Fibroblast of skin of left biceps (primary cell): ENCODE measurements around the gene FYCO1.

Experiments
- DNase-seq, 2 experiments: peaks; one replicate each; pipeline ENCODE4 v3.0.0-alpha.2; 2013; ENCODE audit warnings: low read depth in 2 of 2

Gene FYCO1

DNA sequence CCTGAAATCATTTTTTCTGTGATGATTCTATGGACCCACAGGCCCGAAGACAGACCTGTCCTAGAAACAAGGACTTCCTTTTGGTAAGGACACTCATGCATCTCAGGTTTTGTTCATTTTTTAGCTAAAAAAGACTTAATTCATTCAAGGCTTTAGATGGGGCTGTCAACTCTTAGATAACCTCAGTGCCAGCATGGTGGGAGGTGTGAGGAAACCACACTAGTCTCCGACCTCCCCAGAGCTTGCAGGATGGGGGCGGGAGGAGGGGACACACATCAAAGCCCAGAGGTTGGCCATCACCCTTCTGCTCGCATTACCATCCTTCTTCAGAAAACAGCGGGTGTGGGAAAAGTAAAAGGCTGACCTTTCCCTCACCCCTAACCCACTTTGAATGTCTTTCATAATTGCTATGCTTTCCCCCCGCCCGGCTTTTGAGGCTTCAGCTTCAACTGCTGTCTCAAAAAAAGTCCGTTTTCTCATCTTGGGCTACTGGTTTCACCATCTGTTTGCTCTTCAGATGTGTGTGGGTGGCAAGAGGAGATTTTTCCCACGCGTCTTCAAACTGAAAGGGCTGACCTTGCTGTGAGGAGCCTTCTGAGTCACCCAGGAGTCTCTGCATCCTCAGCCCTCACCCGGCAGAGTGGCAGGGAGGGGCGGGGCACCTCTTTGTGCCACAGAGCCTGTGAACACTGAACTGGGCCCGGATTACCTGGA is 79.9 kb downstream of the FYCO1 start:
- DNase-seq = no peak

DNA sequence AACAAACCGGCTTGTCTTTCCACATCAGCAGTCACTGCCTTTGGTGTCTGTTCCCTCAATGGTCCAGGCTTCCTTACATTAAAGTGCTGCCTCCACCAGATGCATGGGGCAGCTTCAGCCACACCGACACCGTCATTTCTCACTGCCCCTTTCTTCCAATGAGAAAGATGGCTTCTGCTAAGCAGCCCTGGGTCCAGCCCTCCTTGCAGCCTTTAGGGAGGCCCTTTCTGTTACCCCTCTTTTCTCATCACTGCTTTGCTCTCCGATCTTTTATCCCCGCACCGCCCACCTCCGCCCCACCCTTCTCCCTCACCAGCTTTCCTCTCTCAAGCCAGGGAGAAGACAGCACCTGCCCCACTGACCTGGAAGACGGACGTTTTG is 80.6 kb downstream of the FYCO1 start:
- no peak for DNase-seq

DNA sequence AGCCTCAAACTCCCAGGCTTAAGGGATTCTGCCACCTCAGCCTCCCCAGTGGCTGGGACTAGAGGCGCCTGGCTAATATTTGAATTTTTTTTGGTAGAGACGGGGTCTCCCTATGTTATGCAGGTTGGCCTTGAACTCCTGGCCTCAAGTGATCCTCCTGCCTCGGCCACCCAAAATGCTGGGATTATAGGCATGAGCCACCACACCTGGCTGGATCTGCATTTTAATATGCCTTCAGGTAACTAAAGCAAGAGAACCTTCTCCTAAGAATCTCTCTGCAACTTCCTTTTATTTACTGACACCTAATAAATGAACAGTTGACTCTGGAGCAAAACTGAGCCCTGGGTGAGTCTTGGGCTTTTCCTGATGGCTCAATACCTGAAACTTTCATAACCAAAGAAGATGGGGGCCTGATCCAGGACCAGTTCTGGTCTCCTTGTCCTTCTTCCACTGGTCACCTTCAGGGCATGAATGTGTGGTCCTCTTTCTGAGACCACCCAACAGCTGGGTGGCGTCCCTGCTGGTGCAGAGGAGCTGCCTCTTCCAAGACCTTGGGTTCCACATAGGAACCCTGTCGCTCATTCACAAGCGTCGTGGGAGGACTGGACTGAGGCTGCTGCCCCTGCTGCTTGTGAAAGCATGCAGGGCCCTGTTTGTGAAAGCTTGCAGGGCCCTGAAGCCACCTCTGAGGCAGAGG is 81.1 kb downstream of the FYCO1 start:
- no peak for DNase-seq

DNA sequence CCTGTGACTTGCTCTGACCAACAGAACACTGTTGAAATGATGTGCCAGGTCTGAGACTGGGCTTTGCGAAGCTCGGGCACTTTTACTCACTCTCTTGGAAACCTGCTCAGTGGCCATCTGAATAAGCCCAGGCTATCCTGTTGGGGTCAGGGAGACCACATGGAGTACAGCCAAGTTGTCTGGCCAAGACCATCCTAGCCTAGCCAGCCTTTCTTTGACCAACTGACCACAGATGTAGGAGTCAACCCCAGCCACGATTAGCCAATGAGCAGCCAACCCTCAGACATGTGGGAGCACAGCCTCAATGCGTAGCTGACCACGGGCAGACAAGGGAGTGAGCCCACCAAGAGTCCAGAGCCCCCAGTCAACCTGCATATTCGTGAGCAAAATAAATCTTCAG is 83.2 kb downstream of the FYCO1 start:
- no peak for DNase-seq

DNA sequence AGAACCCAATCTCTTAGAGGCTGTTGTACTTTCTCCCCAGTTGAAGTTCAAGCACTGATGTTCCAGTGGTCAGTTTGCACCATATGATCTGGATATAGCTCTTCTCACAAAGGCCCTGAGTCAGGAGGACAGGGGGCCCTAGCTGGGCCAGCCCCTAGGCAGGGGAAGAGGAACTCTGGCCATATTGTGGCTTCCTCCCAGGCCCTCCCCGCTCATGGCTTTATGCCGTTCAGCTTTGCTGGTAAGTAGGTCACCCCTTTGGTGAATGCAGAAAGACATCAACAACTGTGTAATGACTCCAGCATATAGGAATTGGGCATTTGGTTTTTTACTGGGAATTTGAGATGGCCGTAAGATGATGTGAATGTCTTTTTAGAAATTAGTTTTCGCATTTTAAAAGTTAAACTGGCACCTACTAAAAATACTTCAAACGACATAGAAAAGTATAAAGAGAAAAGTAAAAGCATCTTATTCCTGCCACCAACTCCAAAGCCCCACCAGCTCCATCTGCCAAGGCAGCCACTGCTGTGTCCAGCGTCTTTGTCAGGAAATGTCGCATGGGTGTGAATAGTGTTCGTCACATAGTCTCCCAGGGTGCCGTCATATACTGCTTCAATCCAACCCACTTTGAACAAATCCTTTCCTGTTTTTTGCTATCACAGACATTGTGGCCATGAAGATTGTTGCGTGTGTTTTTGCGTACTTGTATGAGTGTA is 84.0 kb downstream of the FYCO1 start:
- no peak for DNase-seq

DNA sequence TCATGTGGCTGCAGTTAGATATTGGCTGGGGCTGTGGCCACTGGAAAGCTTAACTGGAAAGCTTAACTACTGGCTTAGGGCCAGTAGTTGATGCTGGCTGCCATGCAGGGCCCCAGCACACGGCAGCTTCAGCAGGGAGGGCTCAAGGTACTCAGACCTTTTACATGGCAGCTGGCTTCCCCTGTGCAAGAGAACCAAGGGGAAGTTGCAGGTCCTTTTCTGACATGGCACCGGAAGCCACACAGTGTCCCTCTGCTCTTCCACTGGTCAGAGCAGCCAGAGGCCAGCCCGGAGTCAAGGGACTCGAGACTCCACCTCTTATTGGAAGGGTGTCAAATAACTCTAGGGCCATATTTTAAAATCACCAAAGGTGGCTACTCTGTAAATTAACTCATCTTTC is 84.7 kb downstream of the FYCO1 start:
- no peak for DNase-seq

DNA sequence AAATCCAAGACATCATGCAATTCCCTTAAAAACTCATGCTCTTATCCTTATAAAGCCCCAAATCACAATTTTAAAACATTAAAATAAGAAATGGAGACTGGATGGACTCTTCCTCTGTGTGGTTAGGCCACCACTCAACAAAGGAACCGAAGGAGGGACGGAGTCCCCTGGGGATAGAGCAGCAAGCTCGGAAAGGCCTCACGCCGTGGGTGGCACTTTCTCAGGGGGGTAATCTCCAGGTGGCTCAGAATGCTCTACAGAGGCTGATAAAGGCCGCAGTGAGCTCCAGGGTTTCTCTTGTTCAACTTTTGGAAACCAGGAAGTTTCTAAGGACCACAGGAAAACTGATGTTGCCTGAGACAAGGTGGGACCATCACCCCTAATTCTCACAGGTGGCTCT is 86.1 kb downstream of the FYCO1 start:
- DNase-seq = no peak

DNA sequence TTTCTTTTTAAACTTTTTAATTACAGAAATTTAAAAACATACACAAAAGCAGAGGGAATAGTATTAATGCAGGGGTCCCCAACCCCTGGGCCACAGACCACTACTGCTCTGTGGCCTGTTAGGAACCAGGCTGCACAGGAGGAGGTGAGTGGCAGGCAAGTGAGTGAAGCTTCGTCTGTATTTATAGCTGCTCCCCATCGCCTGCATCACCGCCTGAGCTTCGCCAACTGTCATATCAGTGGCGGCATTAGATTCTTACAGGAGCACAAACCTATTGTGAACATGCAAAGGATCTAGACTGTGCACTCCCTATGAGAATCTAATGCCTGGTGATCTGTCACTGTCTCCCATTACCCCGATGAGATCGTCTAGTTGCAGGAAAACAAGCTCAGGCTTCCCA is 86.9 kb downstream of the FYCO1 start:
- no peak for DNase-seq

DNA sequence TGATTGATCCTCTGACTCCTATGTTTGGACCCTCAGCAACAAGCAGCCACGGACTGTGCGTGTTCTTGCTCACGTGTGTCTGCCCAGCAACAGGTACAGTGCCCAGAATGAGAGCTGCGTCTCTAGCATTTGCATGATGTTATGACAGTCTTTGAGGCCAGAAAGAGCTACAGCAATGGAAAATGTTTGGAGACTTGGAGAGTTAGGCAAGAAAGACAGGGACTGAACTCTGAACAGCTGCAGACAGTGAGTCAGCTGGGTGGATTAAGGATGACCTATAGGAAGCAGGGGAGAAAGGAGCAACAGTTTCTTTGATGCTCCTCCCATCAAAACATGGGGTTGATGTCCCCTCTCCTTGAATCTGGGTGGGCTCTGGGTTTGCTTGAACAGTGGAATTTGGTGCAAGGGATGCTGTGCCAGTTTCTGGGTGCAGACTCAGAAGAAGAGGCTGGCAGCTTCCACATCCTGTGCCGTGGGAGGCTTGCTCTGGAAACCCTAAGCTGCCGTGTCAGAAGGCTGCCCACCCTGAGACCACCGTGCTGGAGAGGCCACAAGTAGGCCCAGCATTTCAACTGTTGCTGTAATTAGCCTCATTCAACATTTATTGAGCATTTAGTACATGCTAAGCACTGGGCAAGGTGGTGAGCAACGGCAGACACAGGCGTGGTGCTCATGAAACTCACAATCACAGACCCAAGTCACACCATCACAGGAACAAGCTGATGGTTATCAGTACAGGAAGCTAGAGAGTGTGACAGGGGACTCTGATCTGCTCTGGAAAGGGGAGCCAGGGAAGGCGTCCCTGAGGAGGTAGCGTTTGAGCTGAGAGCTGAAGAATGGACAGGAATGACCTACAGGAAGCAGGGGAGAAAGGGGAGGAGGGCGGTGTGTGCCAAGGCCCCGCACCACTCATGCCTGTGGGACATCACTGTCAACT is 87.6 kb downstream of the FYCO1 start:
- DNase-seq = no peak

DNA sequence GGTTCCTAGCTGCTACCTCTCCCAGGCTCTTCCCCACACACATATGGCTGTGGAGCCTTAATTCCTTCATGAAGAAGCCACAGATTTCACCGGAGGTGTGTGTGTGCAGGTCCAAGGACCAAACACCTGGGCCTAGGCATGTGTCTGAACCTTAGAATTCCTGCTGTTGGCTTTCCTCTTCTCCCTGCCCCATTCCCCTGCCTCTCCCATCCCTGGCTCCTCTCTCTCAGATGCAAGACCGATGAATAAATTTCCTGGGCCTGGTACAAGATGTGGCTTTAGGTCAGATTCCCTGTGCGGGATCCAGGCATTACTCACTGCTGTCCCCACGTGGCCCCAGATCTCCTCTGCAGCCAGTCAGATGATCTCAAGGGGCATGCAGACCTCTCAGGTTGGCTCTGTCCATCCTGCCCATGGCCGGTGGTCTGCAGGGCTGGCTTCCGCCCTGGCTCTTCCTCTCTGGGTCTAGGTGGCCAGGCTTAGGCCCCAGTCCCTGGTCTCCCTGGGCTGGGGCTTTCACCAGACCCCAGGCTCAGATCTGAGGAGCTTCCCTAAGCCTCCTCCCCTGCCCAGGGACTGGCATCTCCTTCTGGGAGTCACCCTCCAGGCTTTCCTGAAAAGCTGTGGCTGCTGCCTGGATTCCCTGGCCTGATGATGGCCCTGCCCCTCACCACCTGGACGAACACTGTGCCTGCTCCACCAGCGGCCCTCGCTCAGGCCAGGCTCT is 88.8 kb downstream of the FYCO1 start:
- no peak for DNase-seq

DNA sequence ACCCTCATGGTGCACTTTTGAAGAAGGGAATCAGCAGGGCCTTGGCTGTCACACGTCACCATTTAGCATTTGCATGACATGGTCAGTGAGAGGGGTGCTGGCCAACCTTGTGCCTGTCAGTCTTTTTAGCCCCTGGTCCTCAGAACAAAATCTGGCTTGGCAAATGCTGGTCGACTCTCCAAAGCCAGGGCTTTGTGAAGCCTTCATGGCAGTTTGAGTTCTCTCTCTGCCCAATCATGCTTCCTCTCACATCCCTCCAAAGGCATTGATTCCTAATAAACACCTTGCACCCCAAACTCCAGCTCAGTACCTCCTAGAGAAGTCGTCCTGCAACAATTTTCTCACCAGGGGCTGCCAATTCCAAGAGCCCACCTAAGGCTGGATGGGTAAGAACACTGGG is 89.9 kb downstream of the FYCO1 start:
- no peak for DNase-seq

DNA sequence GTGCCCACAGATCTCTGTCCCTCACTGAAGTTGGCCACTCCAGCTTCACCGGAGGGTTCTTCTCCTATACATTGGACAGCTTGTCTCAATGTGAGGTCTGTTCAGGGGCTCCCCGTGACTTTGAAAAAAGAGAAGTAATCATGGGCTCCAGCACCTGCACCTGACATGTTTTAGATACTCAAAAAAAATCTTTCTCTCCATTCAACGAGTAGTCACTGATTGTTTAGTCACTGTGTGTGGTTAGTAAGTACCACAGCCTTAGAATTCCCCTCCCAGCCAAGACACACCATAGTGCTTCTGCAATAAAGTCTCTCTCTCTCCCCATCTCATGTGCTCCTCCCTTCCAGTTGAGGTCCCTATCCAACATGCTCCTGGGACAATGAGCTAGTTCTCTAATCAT is 90.7 kb downstream of the FYCO1 start:
- DNase-seq = no peak

DNA sequence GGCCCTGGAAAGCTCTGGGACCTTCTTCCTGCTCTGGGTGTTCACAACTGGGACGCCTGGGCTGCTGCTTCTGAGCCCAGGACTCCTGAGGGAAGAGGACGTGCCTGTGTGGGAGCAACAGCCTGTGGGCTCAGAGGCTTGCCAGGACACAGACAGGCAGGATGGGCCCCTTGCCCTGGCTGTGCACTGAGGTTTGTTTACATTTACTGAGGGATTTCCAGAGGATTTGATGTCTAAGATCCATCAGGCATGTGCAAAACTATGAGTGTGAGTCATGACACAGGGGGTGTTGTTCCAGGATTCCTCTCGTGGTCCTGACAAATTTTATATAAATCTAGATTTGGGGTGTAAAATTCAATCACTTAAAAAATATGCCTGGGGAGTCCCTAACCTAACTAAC is 98.7 kb downstream of the FYCO1 start:
- DNase-seq = peak; percentile 8 to 10

DNA sequence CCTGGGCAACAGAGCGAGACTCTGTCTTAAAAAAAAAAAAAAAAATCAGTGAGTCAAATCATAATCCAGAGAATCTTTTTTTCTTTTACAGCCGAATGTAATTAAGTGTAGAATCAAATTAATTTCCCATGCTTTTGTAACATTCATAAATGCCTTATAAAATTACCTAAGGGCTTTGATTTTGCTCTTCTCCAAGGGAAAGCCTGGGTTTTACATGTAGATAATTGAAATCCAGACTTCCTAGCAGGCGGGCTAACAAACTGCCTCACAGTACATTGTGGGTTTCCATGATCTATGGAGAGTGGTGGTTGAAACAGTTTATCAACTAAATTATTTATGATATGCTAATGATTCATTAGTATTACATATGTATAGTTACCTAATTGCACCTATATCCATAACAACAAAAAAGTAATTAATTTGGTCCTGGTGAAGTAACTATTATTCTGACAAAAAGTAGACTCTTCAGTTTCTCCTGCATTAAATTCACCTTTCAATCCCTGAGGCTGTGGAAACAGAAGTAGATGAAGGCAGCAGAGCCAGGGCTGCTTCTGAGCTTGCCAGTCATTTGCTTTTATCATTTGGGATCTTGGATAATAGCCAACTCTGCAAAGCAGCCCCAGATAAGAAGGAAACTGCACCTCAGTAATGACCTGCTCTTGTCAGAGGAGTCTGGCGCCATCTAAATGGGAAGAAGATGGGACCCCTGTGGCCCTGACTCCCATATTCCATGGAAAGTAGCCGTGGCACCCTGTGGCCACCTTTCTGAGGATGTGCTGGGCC is 99.7 kb downstream of the FYCO1 start:
- no peak for DNase-seq

DNA sequence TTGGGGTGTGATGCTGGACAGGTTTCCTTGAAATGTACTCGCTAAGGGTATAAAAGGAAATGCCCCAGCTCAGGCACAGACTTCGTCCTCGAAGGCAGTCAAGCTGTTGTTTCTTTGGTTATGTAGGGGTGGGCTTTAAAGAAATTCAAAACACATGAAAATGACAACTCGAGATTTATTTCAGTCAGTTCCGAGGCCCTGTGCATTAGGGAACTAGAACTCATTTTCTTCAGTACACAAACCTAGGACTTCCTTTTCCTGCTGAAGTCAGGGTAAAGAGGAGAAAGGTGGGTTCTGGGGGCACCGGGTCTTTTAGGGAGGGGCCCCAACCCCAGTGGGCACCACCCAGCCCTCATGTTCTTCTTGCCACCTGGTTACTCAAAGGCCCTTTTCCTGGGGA is 101.6 kb downstream of the FYCO1 start:
- DNase-seq = no peak

DNA sequence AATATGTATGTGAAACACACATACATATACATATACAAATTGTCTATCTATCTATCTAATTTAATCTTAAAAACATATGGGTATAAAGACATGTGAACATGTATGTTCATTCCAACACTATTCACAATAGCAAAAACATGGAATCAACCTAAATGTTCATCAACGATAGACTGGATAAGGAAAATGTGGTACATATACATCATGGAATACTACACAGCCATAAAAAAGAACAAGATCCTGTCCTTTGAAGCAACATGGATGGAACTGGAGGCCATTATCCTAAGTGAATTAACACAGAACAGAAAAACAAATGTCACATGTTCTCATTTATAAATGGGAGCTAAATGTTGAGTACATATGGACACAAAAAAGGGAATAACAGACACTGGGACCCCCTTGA is 103.5 kb downstream of the FYCO1 start:
- DNase-seq = no peak

DNA sequence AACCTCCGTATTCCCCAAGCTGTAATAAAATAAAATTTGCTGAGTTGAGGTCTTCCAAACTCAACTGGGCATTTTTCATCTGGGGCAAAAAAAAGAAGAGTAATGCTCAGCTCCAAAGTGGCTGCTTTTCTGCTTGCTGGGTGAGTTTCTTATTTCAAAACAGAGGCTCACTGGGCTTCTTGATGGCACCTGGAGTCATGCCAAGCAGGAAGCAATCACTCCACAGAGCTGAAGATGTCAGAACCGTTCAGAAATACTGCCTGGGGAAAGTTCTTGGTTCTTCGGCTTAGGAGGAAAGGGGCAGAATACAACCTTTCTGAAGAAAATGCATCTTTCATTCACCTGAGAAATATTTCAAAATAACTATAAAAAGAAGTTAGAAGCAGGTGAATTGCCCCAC is 105.2 kb downstream of the FYCO1 start:
- DNase-seq = no peak

DNA sequence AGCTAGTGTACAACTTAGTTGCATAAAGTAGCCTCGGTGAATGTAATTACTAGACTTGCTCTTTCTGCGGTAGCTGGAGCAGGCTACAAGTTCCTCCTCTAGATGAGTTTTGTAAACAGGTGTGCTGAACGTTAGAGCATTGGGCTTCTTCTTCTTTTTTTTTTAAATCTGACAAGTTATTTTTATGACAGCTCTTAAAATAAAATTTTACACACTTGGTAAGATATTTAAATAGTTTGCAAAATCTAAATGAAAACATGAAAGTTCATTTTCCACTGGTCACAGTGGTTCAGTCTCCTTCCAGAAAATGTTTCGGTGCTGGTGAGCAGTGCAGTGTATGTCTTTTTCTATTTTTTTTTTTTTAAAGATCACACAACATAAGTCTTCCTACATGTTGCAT is 106.3 kb downstream of the FYCO1 start:
- no peak for DNase-seq

DNA sequence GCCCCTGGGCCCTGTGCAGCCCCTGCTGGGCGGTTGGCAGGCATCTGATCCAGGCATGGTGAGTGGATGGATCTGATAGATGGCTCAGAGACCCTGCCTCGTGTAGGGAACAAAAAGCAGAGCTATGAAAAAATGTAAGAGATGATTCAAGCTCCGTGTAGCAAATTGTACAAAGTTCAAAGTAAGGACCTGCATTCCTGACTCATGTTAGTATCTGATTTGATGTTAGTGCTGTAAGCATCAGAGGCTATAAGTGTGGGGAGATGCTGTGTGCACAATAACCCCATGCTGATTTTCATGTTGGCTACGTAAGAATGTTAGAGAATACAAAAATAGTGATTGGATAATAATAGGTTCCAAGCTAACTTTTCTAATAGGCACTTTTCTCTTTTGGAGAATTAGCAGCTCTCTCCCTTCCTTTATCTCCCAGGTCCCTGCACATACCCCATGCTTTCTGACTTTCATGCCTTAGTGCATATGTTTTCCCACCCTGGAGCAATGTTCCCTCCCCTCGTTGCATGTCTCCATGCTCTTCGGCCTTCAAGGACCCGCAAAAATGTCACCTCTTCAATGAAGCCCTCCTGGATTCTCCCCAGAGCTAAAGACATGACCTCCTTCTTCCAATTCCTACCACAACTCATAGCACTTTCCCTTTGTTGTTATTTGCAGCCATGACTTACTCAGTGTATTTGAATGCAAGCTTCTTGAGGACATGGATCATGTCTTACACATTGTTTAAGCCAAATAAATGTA is 107.7 kb downstream of the FYCO1 start:
- no peak for DNase-seq

DNA sequence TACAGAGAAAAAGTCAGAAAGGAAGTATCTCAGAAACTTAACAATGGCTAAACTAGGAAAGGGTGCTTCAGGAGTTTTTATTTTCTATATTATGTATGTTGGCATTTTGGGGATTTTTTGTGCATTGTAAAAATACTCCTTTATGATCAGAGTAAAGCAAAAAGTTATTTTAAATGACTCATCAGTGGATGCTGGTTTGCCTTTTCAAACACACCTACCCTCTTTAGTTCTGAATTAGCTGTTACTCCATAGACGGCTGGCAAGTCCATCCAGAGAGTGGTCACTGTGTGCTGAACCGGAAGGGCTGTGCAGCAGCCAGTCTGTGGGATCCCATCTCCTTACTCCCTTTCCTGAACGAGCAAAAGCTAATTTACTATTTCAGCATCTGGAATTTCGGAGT is 108.3 kb downstream of the FYCO1 start:
- no peak for DNase-seq
